HEK293 (cell line): ENCODE data around the gene ADAMTSL4.
A peak's percentile ranks its signal among the peaks of the same experiment; 100 is the strongest.

Experiments used
- CTCF ChIA-PET: fragments of 350-600 bp; formaldehyde crosslinking; extraction: SDS; loops from one replicate; lab custom pipeline; 2021; ENCODE audit warnings: antibody characterized with exemption; lab: Yijun Ruan, JAX
- POLR2A ChIA-PET: fragments of 300-600 bp; formaldehyde crosslinking; extraction: SDS; loops from one replicate; lab custom pipeline; 2020; ENCODE audit warnings: antibody characterized with exemption, inconsistent platforms; lab: Yijun Ruan, JAX
- H3K27ac ChIP-seq: fragments of 200-500 bp; sonication (Bioruptor generic); 2 replicates; pipeline ENCODE4 v1.5.1; 2014; ENCODE audit warnings: low read depth, low read length, control low read depth, inconsistent platforms; ENCODE audit errors: extremely low read depth
- H3K36me3 ChIP-seq, 2 experiments: fragments of 200-500 bp in 1 of 2; sonication (Bioruptor generic) in 1 of 2; 1 replicate in 1 of 2; 2 replicates in 1 of 2; pipeline ENCODE4 v1.5.1; 2014 to 2017; ENCODE audit warnings: inconsistent platforms in 2 of 2, low read length in 2 of 2; ENCODE audit not compliant: control insufficient read depth in 2 of 2, insufficient read depth in 1 of 2
- H3K4me1 ChIP-seq: fragments of 200-500 bp; sonication (Bioruptor generic); 2 replicates; pipeline ENCODE4 v1.5.1; 2014; ENCODE audit warnings: mild to moderate bottlenecking, low read length, inconsistent platforms; ENCODE audit not compliant: control insufficient read depth, insufficient read depth
- H3K4me3 ChIP-seq: 2 replicates; pipeline ENCODE4 v1.5.1; 2011; ENCODE audit warnings: low read depth, mild to moderate bottlenecking, control low read depth, low read length, moderate library complexity
- H3K9me3 ChIP-seq: fragments of 200-500 bp; sonication (Bioruptor generic); 2 replicates; pipeline ENCODE4 v1.5.1; 2014; ENCODE audit warnings: low read depth, low read length, inconsistent platforms; ENCODE audit not compliant: control insufficient read depth, insufficient read depth
- BCL11B ChIP-seq: fragments of 450-650 bp; formaldehyde crosslinking; IDR thresholded peaks from 2 replicates; pipeline ENCODE4 v1.5.1; 2016; ENCODE audit warnings: low read depth, missing biosample characterization, missing genetic modification characterization
- FEZF1 ChIP-seq: fragments of 450-650 bp; formaldehyde crosslinking; IDR thresholded peaks from 2 replicates; pipeline ENCODE4 v1.5.1; 2016; ENCODE audit warnings: missing biosample characterization, missing genetic modification characterization
- HOXC10 ChIP-seq: sonication (generic); formaldehyde crosslinking; IDR thresholded peaks from 2 replicates; pipeline ENCODE4 v1.8.1; 2023; ENCODE audit warnings: mild to moderate bottlenecking, missing genetic modification reagents
- KLF8 ChIP-seq: fragments of 450-650 bp; formaldehyde crosslinking; IDR thresholded peaks from 2 replicates; pipeline ENCODE4 v1.5.1; 2016; ENCODE audit warnings: missing biosample characterization, missing genetic modification characterization
- PRDM1 ChIP-seq: fragments of 450-650 bp; formaldehyde crosslinking; IDR thresholded peaks from 2 replicates; pipeline ENCODE4; 2016; ENCODE audit warnings: missing biosample characterization, missing genetic modification characterization
- PRDM2 ChIP-seq: fragments of 450-650 bp; formaldehyde crosslinking; IDR thresholded peaks from 2 replicates; pipeline ENCODE4 v1.5.1; 2016; ENCODE audit warnings: missing biosample characterization, missing genetic modification characterization, borderline replicate concordance
- PRDM4 ChIP-seq: fragments of 450-650 bp; formaldehyde crosslinking; IDR thresholded peaks from 2 replicates; pipeline ENCODE4 v1.5.1; 2017; ENCODE audit warnings: missing biosample characterization, missing genetic modification characterization
- SCRT1 ChIP-seq: fragments of 450-650 bp; formaldehyde crosslinking; IDR thresholded peaks from 2 replicates; pipeline ENCODE4 v1.5.1; 2016; ENCODE audit warnings: missing biosample characterization, missing genetic modification characterization, borderline replicate concordance
- SCRT2 ChIP-seq: fragments of 450-650 bp; formaldehyde crosslinking; IDR thresholded peaks from 2 replicates; pipeline ENCODE4 v1.5.1; 2016; ENCODE audit warnings: missing biosample characterization, missing genetic modification characterization
- ZNF148 ChIP-seq: fragments of 450-650 bp; formaldehyde crosslinking; IDR thresholded peaks from 2 replicates; pipeline ENCODE4 v1.5.0; 2017; ENCODE audit warnings: missing biosample characterization, missing genetic modification characterization, borderline replicate concordance
- ZNF214 ChIP-seq: fragments of 450-650 bp; formaldehyde crosslinking; IDR thresholded peaks from 2 replicates; pipeline ENCODE4 v1.5.1; 2017; ENCODE audit warnings: missing biosample characterization, mild to moderate bottlenecking, missing genetic modification characterization, borderline replicate concordance
- ZNF354C ChIP-seq: fragments of 450-650 bp; formaldehyde crosslinking; IDR thresholded peaks from 2 replicates; pipeline ENCODE4 v1.5.1; 2016; ENCODE audit warnings: missing biosample characterization, missing genetic modification characterization, low read depth, borderline replicate concordance
- ZNF530 ChIP-seq: fragments of 450-650 bp; formaldehyde crosslinking; IDR thresholded peaks from 2 replicates; pipeline ENCODE4 v1.5.1; 2016; ENCODE audit warnings: low read depth, missing biosample characterization, missing genetic modification characterization
- ZNF561 ChIP-seq: fragments of 450-650 bp; IDR thresholded peaks from 2 replicates; pipeline ENCODE4 v1.5.1; 2018; ENCODE audit warnings: missing biosample characterization, missing genetic modification characterization, borderline replicate concordance
- ZNF596 ChIP-seq: fragments of 450-650 bp; IDR thresholded peaks from 2 replicates; pipeline ENCODE4 v1.5.0; 2018; ENCODE audit warnings: missing biosample characterization, mild to moderate bottlenecking, missing genetic modification characterization, moderate library complexity
- ZNF610 ChIP-seq: fragments of 450-650 bp; formaldehyde crosslinking; IDR thresholded peaks from 2 replicates; pipeline ENCODE4 v1.5.1; 2016; ENCODE audit warnings: missing biosample characterization, missing genetic modification characterization, borderline replicate concordance
- ZNF624 ChIP-seq: fragments of 450-650 bp; formaldehyde crosslinking; IDR thresholded peaks from 2 replicates; pipeline ENCODE4 v1.5.1; 2017; ENCODE audit warnings: missing biosample characterization, missing genetic modification characterization
- ZNF639 ChIP-seq: fragments of 450-650 bp; formaldehyde crosslinking; IDR thresholded peaks from 2 replicates; pipeline ENCODE4 v1.5.1; 2016; ENCODE audit warnings: missing biosample characterization, missing genetic modification characterization
- ZNF768 ChIP-seq: fragments of 450-650 bp; formaldehyde crosslinking; IDR thresholded peaks from 2 replicates; pipeline ENCODE4 v1.5.1; 2018; ENCODE audit warnings: missing biosample characterization, mild to moderate bottlenecking, missing genetic modification characterization

ADAMTSL4 gene

GRCh38 chr1:150561974-150562445, 12.8 kb downstream of the ADAMTSL4 start (continued):
- TF ChIP-seq PRDM4 (tag by site-specific recombination) = no peak

GRCh38 chr1:150562446-150563339, 13.5 kb downstream of the ADAMTSL4 start:
- Histone ChIP-seq H3K9me3 (no peaks in the 10 kb centered on the region), H3K27ac (peak overlapping the region; percentile 96), H3K4me3 (peak overlapping the region; percentile 30), H3K36me3 (no peaks in the 10 kb centered on the region), H3K4me1 (peaks cover 23% of the 10 kb centered on the region)
- POLR2A ChIA-PET = interaction anchor here (0.5 to 8.8 kb wide), 11 partner anchors 11 to 314 kb away, joined by 3 to 272 read pairs (median 4); partner anchors contain the start of genes ADAMTSL4, ARNT, ENSA and GOLPH3L
- CTCF ChIA-PET = interaction anchor here (0.6 to 5.1 kb wide), 13 partner anchors 8 to 443 kb away, joined by 3 to 62 read pairs (median 6); partner anchors contain the start of genes CTSK, GOLPH3L, MCL1 and MINDY1
- TF ChIP-seq ZNF214 (tag by site-specific recombination) = no peak
- TF ChIP-seq PRDM1 (tag by site-specific recombination) = peak; percentile 42; the same call in 1 of the 2 replicates
- 0 out of 2 replicates have a peak, but pooled peaks have one; percentile 17 for TF ChIP-seq BCL11B (tag by site-specific recombination)
- TF ChIP-seq PRDM2 (tag by site-specific recombination) = no peak
- no peak for TF ChIP-seq ZNF610 (tag by site-specific recombination)
- TF ChIP-seq ZNF561 (tag by site-specific recombination) = no peak
- no peak for TF ChIP-seq ZNF530 (tag by site-specific recombination)
- peak; percentile 5; the same call in 1 of the 2 replicates for TF ChIP-seq FEZF1
- TF ChIP-seq KLF8 (tag by site-specific recombination) = 0 out of 2 replicates have a peak, but pooled peaks have one; percentile 10
- TF ChIP-seq ZNF768 (tag by site-specific recombination) = no peak
- no peak for TF ChIP-seq ZNF148
- peak; percentile 53; the same call in 1 of the 2 replicates for TF ChIP-seq SCRT2 (tag by site-specific recombination)
- TF ChIP-seq SCRT1 (tag by site-specific recombination) = 0 out of 2 replicates have a peak, but pooled peaks have one; percentile 42
- no peak for TF ChIP-seq ZNF596 (tag by site-specific recombination)
- TF ChIP-seq HOXC10 = no peak
- TF ChIP-seq ZNF354C (tag by site-specific recombination) = no peak
- TF ChIP-seq ZNF639 (tag by site-specific recombination) = no peak
- no peak for TF ChIP-seq ZNF624 (tag by site-specific recombination)
